AG20443 (cell line): ENCODE results near the gene KIAA1328.

ENCODE experiments used
- DNase-seq: peaks from one replicate; pipeline ENCODE4 v3.0.0; 2012; ENCODE audit warnings: low spot score, mixed read lengths

KIAA1328 gene

GRCh38 chr18:37253394-37254235 lies 424.7 kb downstream of the KIAA1328 start:
- peak; percentile 67 for DNase-seq

- DNase-seq: no peak
These were observed 425.4 kb downstream of the KIAA1328 start for GRCh38 chr18:37254236-37254754.

- DNase-seq: no peak
These were observed 426.0 kb downstream of the KIAA1328 start for GRCh38 chr18:37254973-37255372.

GRCh38 chr18:37258131-37258530 lies 429.2 kb downstream of the KIAA1328 start:
- no peak for DNase-seq

GRCh38 chr18:37258819-37259218 lies 429.9 kb downstream of the KIAA1328 start:
- DNase-seq: no peak

- DNase-seq: no peak
These were observed 430.8 kb downstream of the KIAA1328 start for GRCh38 chr18:37259711-37260110.

- DNase-seq: no peak
These were observed 431.6 kb downstream of the KIAA1328 start for GRCh38 chr18:37260367-37261093.

- DNase-seq: no peak
These were observed 432.4 kb downstream of the KIAA1328 start for GRCh38 chr18:37261246-37261840.

GRCh38 chr18:37261988-37262387 lies 433.1 kb downstream of the KIAA1328 start:
- no peak for DNase-seq

GRCh38 chr18:37264956-37265355 lies 436.0 kb downstream of the KIAA1328 start:
- DNase-seq: no peak

- DNase-seq: no peak
These were observed 436.5 kb downstream of the KIAA1328 start for GRCh38 chr18:37265382-37265781.

- DNase-seq: no peak
These were observed 437.4 kb downstream of the KIAA1328 start for GRCh38 chr18:37266290-37266689.

- DNase-seq: peak; percentile 68
These were observed 441.2 kb downstream of the KIAA1328 start for GRCh38 chr18:37270038-37270665.

- no peak for DNase-seq
These were observed 441.7 kb downstream of the KIAA1328 start for GRCh38 chr18:37270666-37271052.

- DNase-seq: no peak
These were observed 443.3 kb downstream of the KIAA1328 start for GRCh38 chr18:37272226-37272625.

GRCh38 chr18:37272841-37273240 lies 443.9 kb downstream of the KIAA1328 start:
- DNase-seq: no peak

- no peak for DNase-seq
These were observed 445.6 kb downstream of the KIAA1328 start for GRCh38 chr18:37274309-37275236.

- DNase-seq: no peak
These were observed 446.4 kb downstream of the KIAA1328 start for GRCh38 chr18:37275237-37275741.

- DNase-seq: no peak
These were observed 447.4 kb downstream of the KIAA1328 start for GRCh38 chr18:37276111-37276890.

GRCh38 chr18:37277804-37278203 lies 448.9 kb downstream of the KIAA1328 start:
- DNase-seq: no peak
